Upper lobe of left lung (tissue), 4 donors: ENCODE results near the gene TNFRSF8.

ENCODE experiments used
- CTCF ChIP-seq, 6 experiments: fragments of 450-650 bp in 4 of 6; fragments of 200-600 bp in 2 of 6; sonication (generic) in 2 of 6; IDR thresholded peaks; one replicate each; pipeline ENCODE4 v1.5.1; 2016 to 2019; ENCODE audit warnings: antibody characterized with exemption in 6 of 6
- EP300 ChIP-seq, 4 donors: sonication (generic); formaldehyde crosslinking; IDR thresholded peaks; one replicate each; pipeline ENCODE4 v1.5.1; 2017; ENCODE audit warnings: antibody characterized with exemption in 4 of 4, control low read depth in 2 of 4
- POLR2A ChIP-seq, 4 donors: fragments of 450-650 bp; IDR thresholded peaks; one replicate each; pipeline ENCODE4 v1.5.1; 2016 to 2017; ENCODE audit warnings: antibody characterized with exemption in 4 of 4, mild to moderate bottlenecking in 2 of 4

DNA sequence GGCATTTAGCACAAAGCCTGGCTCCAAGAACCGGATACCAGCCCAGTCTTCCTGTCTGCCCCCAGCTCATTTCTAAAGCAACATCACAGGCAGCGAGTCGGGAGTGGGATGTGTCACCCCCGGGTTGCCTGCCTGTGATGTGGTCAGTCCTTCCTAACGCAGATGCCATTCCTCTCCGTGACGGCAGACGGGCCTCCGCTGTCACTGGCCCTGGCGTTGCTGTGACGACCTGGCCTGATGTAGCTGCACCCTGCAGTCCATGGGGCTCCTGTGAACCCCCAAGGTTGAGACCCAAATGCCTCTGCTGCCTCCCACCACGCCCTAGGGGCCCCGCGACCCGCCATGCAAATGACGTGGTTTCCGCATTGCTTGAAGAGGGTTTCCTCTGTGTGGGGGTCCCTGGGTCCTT is 116.0 kb downstream of the TNFRSF8 start:
- TF ChIP-seq CTCF (IDR thresholded peaks at IDR 0.05), result no peak
- TF ChIP-seq POLR2A (IDR thresholded peaks at IDR 0.05), result peak in 1 of 4 donors; percentile 50
- TF ChIP-seq EP300 (IDR thresholded peaks at IDR 0.05), result peak in 1 of 4 donors; percentile 29
